Uterus (tissue), 4 donors: ENCODE data around the gene CACNB4. TPM values are rescaled to one million over a fixed set of nuclear protein-coding genes. Genes with fewer than 3 reads are reported as not detected.

ENCODE experiments used
- DNase-seq, 2 donors: peaks; one replicate each; pipeline ENCODE4 v3.0.0-alpha.2; 2019 to 2020
- H3K27ac ChIP-seq, 2 donors: fragments of 200-600 bp; sonication (generic); 1 replicate in 1 of 2; 2 replicates in 1 of 2; pipeline ENCODE4 v1.5.1; 2016 to 2018
- H3K27me3 ChIP-seq, 2 donors: fragments of 200-600 bp; sonication (generic); one replicate each; pipeline ENCODE4 v1.5.1; 2018 to 2019; ENCODE audit warnings: control low read depth in 1 of 2
- H3K36me3 ChIP-seq, 2 donors: fragments of 200-600 bp; sonication (generic); one replicate each; pipeline ENCODE4 v1.5.1; 2019; ENCODE audit warnings: control low read depth in 1 of 2
- H3K4me1 ChIP-seq, 2 donors: fragments of 200-600 bp; sonication (generic); one replicate each; pipeline ENCODE4 v1.5.1; 2018 to 2019; ENCODE audit warnings: control low read depth in 1 of 2
- H3K4me3 ChIP-seq, 2 donors: fragments of 200-600 bp; sonication (generic); 1 replicate in 1 of 2; 2 replicates in 1 of 2; pipeline ENCODE4 v1.5.1; 2018 to 2019; ENCODE audit warnings: mild to moderate bottlenecking in 1 of 2
- H3K9me3 ChIP-seq, 2 donors: fragments of 200-600 bp; sonication (generic); one replicate each; pipeline ENCODE4 v1.5.1; 2019; ENCODE audit warnings: control low read depth in 1 of 2
- POLR2A ChIP-seq, 2 donors: fragments of 450-650 bp; IDR thresholded peaks; one replicate each; pipeline ENCODE4 v1.6.1; 2016; ENCODE audit warnings: antibody characterized with exemption in 2 of 2, mild to moderate bottlenecking in 1 of 2, moderate library complexity in 1 of 2
- intact Hi-C: fragments of 100-400 bp; cut with DNase I; formaldehyde crosslinking; loops from one replicate; pipeline ENCODE4 v1.15.1; 2023; ENCODE audit warnings: low total_unique reads
- total RNA-seq, 4 donors: library from RNA; depleted of rRNA in 3 of 4; stranded (reverse); fragments of >200 nt in 3 of 4; gene quantifications; one replicate each; pipeline versions ENCODE4 v1.1.0 to v1.2.4, GENCODE V29; 2014 to 2023
- TF ChIP-seq, protein P1 (sequence below), 4 experiments: fragments of 200-600 bp in 2 of 4; fragments of 450-650 bp in 2 of 4; sonication (generic) in 2 of 4; IDR thresholded peaks; one replicate each; pipeline ENCODE4 v1.5.1; 2016 to 2019; ENCODE audit warnings: antibody characterized with exemption in 4 of 4, mild to moderate bottlenecking in 2 of 4, moderate library complexity in 1 of 4
- donor health status: DM: yes; HTN: yes; CAD: no.

Gene CACNB4
- total RNA-seq, 4 donors from 2014 or later: 0.26 to 14.0 (median 1.6) TPM

DNA sequence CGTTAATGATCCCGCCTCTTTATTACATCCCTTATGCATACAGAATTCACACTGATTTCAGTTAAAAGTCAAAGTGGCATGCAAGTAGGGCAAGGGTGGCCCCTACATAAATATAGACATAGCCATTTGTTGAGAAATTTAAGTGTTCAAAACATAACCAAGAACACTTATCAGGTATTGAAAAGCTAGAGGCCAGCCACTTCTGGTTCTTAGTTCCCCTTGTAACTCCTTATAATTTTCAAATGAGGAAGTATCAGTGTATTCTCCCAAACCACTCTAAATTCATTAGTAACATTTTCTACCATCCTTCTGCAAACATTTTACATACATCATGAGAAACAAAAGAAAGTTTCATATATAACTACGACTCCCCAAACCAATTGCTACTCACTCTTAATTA, 264.9 kb downstream of the CACNB4 start:
- no peaks in the 10 kb centered on the region for H3K36me3 ChIP-seq
- intact Hi-C loops: no loop called here
- H3K9me3 ChIP-seq: no peaks in the 10 kb centered on the region
- H3K27ac ChIP-seq: no peak overlapping the region
- H3K4me3 ChIP-seq: no peak overlapping the region
- no peaks in the 10 kb centered on the region for H3K4me1 ChIP-seq
- no peak for DNase-seq
- no peaks in the 10 kb centered on the region for H3K27me3 ChIP-seq
- TF ChIP-seq, protein P1, sequence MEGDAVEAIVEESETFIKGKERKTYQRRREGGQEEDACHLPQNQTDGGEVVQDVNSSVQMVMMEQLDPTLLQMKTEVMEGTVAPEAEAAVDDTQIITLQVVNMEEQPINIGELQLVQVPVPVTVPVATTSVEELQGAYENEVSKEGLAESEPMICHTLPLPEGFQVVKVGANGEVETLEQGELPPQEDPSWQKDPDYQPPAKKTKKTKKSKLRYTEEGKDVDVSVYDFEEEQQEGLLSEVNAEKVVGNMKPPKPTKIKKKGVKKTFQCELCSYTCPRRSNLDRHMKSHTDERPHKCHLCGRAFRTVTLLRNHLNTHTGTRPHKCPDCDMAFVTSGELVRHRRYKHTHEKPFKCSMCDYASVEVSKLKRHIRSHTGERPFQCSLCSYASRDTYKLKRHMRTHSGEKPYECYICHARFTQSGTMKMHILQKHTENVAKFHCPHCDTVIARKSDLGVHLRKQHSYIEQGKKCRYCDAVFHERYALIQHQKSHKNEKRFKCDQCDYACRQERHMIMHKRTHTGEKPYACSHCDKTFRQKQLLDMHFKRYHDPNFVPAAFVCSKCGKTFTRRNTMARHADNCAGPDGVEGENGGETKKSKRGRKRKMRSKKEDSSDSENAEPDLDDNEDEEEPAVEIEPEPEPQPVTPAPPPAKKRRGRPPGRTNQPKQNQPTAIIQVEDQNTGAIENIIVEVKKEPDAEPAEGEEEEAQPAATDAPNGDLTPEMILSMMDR (IDR thresholded peaks at IDR 0.05): no peak
- TF ChIP-seq POLR2A (IDR thresholded peaks at IDR 0.05): no peak

- no peak for DNase-seq
- no peak overlapping the region for H3K27ac ChIP-seq
- TF ChIP-seq, protein P1 (IDR thresholded peaks at IDR 0.05): no peak
- no peak for TF ChIP-seq POLR2A (IDR thresholded peaks at IDR 0.05)
- no peak overlapping the region for H3K4me3 ChIP-seq
- H3K9me3 ChIP-seq: no peaks in the 10 kb centered on the region
- peaks cover 0 to 4% of the 10 kb centered on the region in 2 donors for H3K4me1 ChIP-seq
- no peaks in the 10 kb centered on the region for H3K36me3 ChIP-seq
- no peaks in the 10 kb centered on the region for H3K27me3 ChIP-seq
- intact Hi-C loops: no loop called here
Measured at GRCh38 chr2:151830961-151831360, 267.9 kb downstream of the CACNB4 start.

DNA sequence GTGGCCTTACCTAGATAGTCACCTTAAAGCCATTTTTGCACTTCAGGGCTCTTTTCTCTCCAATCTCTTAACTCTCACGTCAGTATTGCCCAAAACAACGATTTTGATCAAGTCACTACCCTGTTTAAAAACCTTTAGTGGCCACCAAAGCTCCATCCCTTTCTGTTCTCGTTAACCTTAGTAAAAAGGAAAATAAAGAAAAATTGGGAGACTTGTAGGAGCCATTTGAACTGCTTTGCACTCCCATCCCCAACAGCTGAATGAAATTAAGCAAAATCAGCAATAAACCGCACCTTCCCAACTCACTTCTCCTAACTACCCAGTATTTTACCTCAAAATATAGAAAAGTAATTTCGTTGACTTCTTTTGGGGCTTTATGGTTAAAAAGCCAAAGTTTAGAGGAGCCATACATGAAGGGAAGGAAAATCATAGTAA, 269.9 kb downstream of the CACNB4 start:
- intact Hi-C loops: no loop called here

DNA sequence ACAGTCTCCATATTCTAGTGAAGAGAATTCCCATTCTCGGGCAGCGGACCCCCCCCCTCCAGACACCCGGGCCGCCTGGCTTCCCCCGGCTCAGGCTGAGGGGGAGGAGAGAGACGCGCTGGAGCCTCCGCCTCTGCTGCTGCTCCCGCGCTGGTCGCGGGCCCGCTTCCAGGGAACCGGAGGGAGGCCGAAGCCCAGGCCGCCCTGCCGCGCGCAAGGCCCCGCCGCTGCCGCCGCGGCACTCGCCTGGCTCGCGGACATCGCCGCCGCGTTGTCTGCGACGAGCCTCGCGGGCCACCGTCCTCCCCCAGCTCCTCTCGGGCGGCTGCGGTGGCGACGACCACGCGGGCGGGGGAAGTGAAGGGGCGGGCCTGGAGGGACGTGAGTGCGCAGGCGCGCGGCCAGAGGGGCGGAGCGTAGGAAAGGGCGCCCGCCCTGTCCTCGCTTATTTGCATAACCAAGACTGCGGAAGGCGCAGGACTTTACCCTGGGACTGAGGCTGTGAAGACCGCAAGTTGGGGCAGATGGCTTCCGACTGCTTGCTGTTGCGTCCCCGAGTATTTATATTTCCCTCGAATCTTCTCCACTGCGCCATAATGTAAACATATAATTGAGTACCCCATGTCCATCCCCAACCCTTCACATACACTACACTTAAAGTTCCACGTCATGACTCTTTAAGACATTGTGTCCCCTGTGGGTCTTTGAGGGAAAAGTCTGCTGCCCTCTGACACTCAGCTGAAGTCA, 270.5 kb downstream of the CACNB4 start, which contains the start of gene ARL5A:
Gene ARL5A (minus strand): TSS at position 279 of the 747 bp plus-strand sequence. CDS start 245 bp downstream, at position 34.
- Histone ChIP-seq H3K4me3 (peak within 1 kb of the TSS; percentile 67 to 86), H3K4me1 (peaks cover 0 to 9% of the 10 kb centered on the region in 2 donors), H3K36me3 (no peaks in the 10 kb centered on the region), H3K27me3 (no peaks in the 10 kb centered on the region), H3K9me3 (no peaks in the 10 kb centered on the region), H3K27ac (peak within 1 kb of the TSS; percentile 80 to 88)
- peak; percentile 94 to 97 for DNase-seq
- intact Hi-C loops: no loop called here
- peak; percentile 84 to 90 for TF ChIP-seq POLR2A (IDR thresholded peaks at IDR 0.05)
- TF ChIP-seq, protein P1 (IDR thresholded peaks at IDR 0.05): peak in 1 of 4 experiments; percentile 10

More for the DNA sequence above, 269.9 kb downstream of the CACNB4 start:
- H3K4me1 ChIP-seq: peaks cover 0 to 9% of the 10 kb centered on the region in 2 donors
- no peaks in the 10 kb centered on the region for H3K36me3 ChIP-seq
- H3K27ac ChIP-seq: peak overlapping the region; percentile 80 to 88
- TF ChIP-seq, protein P1 (IDR thresholded peaks at IDR 0.05): no peak
- no peak for TF ChIP-seq POLR2A (IDR thresholded peaks at IDR 0.05)
- H3K27me3 ChIP-seq: no peaks in the 10 kb centered on the region
- H3K4me3 ChIP-seq: peak overlapping the region; percentile 67 to 86
- H3K9me3 ChIP-seq: no peaks in the 10 kb centered on the region
- no peak for DNase-seq

DNA sequence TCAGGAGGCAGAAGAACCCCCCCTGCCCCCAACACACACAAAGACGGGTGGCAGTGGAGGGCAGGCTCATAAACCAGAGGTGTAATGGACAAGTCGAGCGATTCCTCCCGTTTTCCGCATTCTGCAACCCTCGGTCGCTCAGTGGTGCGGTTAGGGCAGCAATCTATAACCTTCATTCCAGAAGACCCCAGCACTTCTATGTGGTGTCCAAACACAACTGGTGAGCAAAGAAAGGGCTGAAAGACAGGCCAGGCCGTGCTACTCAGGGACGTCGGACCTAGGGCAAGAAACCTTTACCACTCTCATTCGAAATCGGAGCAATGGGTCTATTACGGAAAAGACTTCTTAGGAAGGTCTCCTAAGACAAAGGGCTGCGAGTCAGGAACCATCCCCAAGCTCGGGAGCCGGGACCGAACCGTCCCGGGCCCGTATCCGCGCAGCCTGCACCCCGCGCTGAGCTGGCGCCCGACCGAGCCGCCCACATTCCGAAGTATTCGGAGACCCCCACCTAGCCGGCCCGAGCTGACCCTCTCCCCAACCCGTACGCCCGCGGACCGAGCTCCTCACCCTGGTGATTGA, 271.2 kb downstream of the CACNB4 start:
- intact Hi-C loops: no loop called here
- Histone ChIP-seq H3K9me3 (no peaks in the 10 kb centered on the region), H3K27ac (peak overlapping the region; percentile 80 to 88), H3K36me3 (no peaks in the 10 kb centered on the region), H3K4me3 (peak overlapping the region; percentile 67 to 86), H3K4me1 (peaks cover 0 to 9% of the 10 kb centered on the region in 2 donors), H3K27me3 (no peaks in the 10 kb centered on the region)
- TF ChIP-seq, protein P1 (IDR thresholded peaks at IDR 0.05): no peak
- no peak for TF ChIP-seq POLR2A (IDR thresholded peaks at IDR 0.05)
- DNase-seq: peak; percentile 17
